G401 (cell line): ENCODE measurements around the gene SLC5A2. TPM values are rescaled to one million over a fixed set of nuclear protein-coding genes. Genes with fewer than 3 reads are reported as not detected.
"Not testable (repeated sequence)": the region's sequence is repeated elsewhere in the genome, so short reads cannot be mapped to it uniquely, and the experiment has no call there.

ENCODE experiments used
- DNase-seq: peaks from one replicate; pipeline ENCODE4 v3.0.0-alpha.2; 2015; ENCODE audit warnings: low spot score
- in situ Hi-C: cut with HindIII; loops from 2 replicates; pipeline ENCODE4 v1.10.0; 2016; ENCODE audit warnings: low sequenced_read_pairs, mixed read lengths
- total RNA-seq: library from RNA; depleted of rRNA; stranded (reverse); fragments of >200 nt; shearing (Covaris generic); gene quantifications from 2 replicates; pipeline ENCODE4 v1.2.3, GENCODE V29; 2014; rRNA removed

Gene SLC5A2
- total RNA-seq, 1 experiment from 2014 or later, result not detected

GRCh38 chr16:31538243-31538598 is 55.3 kb downstream of the SLC5A2 start:
- in situ Hi-C loops, DNase-seq: not testable (repeated sequence)

- DNase-seq, in situ Hi-C loops: not testable (repeated sequence)
Observed at GRCh38 chr16:31539762-31540161, 56.8 kb downstream of the SLC5A2 start.

Other genes with a start within 250 kb of the SLC5A2 start
- 0.27 and 3.1 TPM in 2 replicates for gene ITGAM, start 223.1 kb upstream of the SLC5A2 start, total RNA-seq
- gene ITGAX, start 127.9 kb upstream of the SLC5A2 start, total RNA-seq, result 0.03 TPM in 1 of 2 replicates, not detected in the other
- not detected in 2 replicates for gene ITGAD, start 89.8 kb upstream of the SLC5A2 start, total RNA-seq
- gene COX6A2, start 54.8 kb upstream of the SLC5A2 start, total RNA-seq, result not detected in 2 replicates
- gene ZNF843, start 40.3 kb upstream of the SLC5A2 start, total RNA-seq, result 0.03 and 0.55 TPM in 2 replicates
- 7.6 and 12.2 TPM in 2 replicates for gene ARMC5, start 23.6 kb upstream of the SLC5A2 start, total RNA-seq
- 0.07 TPM in 1 of 2 replicates, not detected in the other for gene TGFB1I1, start 11.0 kb upstream of the SLC5A2 start, total RNA-seq
- gene RUSF1, start 25.3 kb downstream of the SLC5A2 start, total RNA-seq, result 22.6 and 32.1 TPM in 2 replicates
- gene AHSP, start 44.8 kb downstream of the SLC5A2 start, total RNA-seq, result not detected in 2 replicates